ENCODE results near the gene BAHCC1. TPM values are rescaled to one million over a fixed set of nuclear protein-coding genes. Genes with fewer than 3 reads are reported as not detected.
A peak's percentile ranks its signal among the peaks of the same experiment; 100 is the strongest.
"Not testable (repeated sequence)": the region's sequence is repeated elsewhere in the genome, so short reads cannot be mapped to it uniquely, and the experiment has no call there.

BAHCC1 gene
- total RNA-seq, 1 donor = 6.5 TPM

GRCh38 chr17:81422776-81423697, 27.8 kb downstream of the BAHCC1 start:
- peak; percentile 95 for DNase-seq (ENCODE audit: low read depth)
- no peak for TF ChIP-seq CTCF (IDR thresholded peaks at IDR 0.05; ENCODE audit: insufficient read depth, low read depth, low read length)
- peak overlapping the region; percentile 27 for H3K4me3 ChIP-seq (ENCODE audit: low read depth, low read length)

- DNase-seq (ENCODE audit: low read depth) = no peak
- TF ChIP-seq CTCF (IDR thresholded peaks at IDR 0.05; ENCODE audit: insufficient read depth, low read depth, low read length) = no peak
- H3K4me3 ChIP-seq (ENCODE audit: low read depth, low read length) = no peak overlapping the region
Observed at GRCh38 chr17:81423698-81424071, 28.4 kb downstream of the BAHCC1 start.

- no peak for TF ChIP-seq CTCF (IDR thresholded peaks at IDR 0.05; ENCODE audit: insufficient read depth, low read depth, low read length)
- no peak overlapping the region for H3K4me3 ChIP-seq (ENCODE audit: low read depth, low read length)
- no peak for DNase-seq (ENCODE audit: low read depth)
Observed at GRCh38 chr17:81424151-81425017, 29.1 kb downstream of the BAHCC1 start.

GRCh38 chr17:81425041-81425440, 29.8 kb downstream of the BAHCC1 start:
- not testable (repeated sequence) for H3K4me3 ChIP-seq (ENCODE audit: low read depth, low read length); DNase-seq (ENCODE audit: low read depth)

GRCh38 chr17:81425716-81426392, 30.6 kb downstream of the BAHCC1 start:
- not testable (repeated sequence) for H3K4me3 ChIP-seq (ENCODE audit: low read depth, low read length); DNase-seq (ENCODE audit: low read depth)

GRCh38 chr17:81426393-81427172, 31.3 kb downstream of the BAHCC1 start:
- H3K4me3 ChIP-seq (ENCODE audit: low read depth, low read length) = no peak overlapping the region
- TF ChIP-seq CTCF (IDR thresholded peaks at IDR 0.05; ENCODE audit: insufficient read depth, low read depth, low read length) = no peak
- DNase-seq (ENCODE audit: low read depth) = no peak
